Liver (tissue), 9 donors: ENCODE measurements around the gene CFAP157. TPM values are rescaled to one million over a fixed set of nuclear protein-coding genes. Genes with fewer than 3 reads are reported as not detected.

Experiments
- DNase-seq: peaks from one replicate; pipeline ENCODE4 v3.0.0-alpha.2; 2017; ENCODE audit warnings: low spot score
- H3K27ac ChIP-seq, 2 donors: one replicate each; pipeline ENCODE4 v1.7.0; 2013; ENCODE audit warnings: inconsistent platforms in 2 of 2, low read length in 2 of 2, control low read depth in 1 of 2, low read depth in 1 of 2, mild to moderate bottlenecking in 1 of 2
- H3K27me3 ChIP-seq, 4 donors: one replicate each; pipeline versions ENCODE4 v1.6.1 to v1.7.0; 2013; ENCODE audit warnings: low read length in 3 of 4, inconsistent platforms in 1 of 4, mild to moderate bottlenecking in 1 of 4, moderate library complexity in 1 of 4; ENCODE audit not compliant: control insufficient read depth in 4 of 4, insufficient read depth in 4 of 4
- H3K36me3 ChIP-seq, 4 donors: one replicate each; pipeline versions ENCODE4 v1.6.1 to v1.7.0; 2013; ENCODE audit warnings: low read length in 3 of 4, mild to moderate bottlenecking in 3 of 4, low read depth in 1 of 4, moderate library complexity in 1 of 4; ENCODE audit not compliant: control insufficient read depth in 4 of 4, insufficient read depth in 3 of 4
- H3K4me1 ChIP-seq, 4 donors: one replicate each; pipeline versions ENCODE4 v1.6.1 to v1.7.0; 2013; ENCODE audit warnings: low read length in 3 of 4, mild to moderate bottlenecking in 3 of 4, moderate library complexity in 1 of 4; ENCODE audit not compliant: control insufficient read depth in 4 of 4, insufficient read depth in 4 of 4
- H3K4me3 ChIP-seq, 3 donors: one replicate each; pipeline versions ENCODE4 v1.6.1 to v1.7.0; 2013; ENCODE audit warnings: low read length in 3 of 3, control low read depth in 1 of 3, low read depth in 1 of 3, mild to moderate bottlenecking in 1 of 3
- H3K9ac ChIP-seq, 2 donors: one replicate each; pipeline ENCODE4 v1.7.0; 2013; ENCODE audit warnings: low read length in 2 of 2, mild to moderate bottlenecking in 2 of 2, moderate library complexity in 2 of 2, control low read depth in 1 of 2, low read depth in 1 of 2
- H3K9me3 ChIP-seq, 4 donors: one replicate each; pipeline versions ENCODE4 v1.6.1 to v1.7.0; 2013; ENCODE audit warnings: low read length in 3 of 4; ENCODE audit not compliant: control insufficient read depth in 4 of 4
- EGR1 ChIP-seq, 2 donors: IDR thresholded peaks; 2 replicates each; pipeline ENCODE4 v1.6.1; 2016 to 2018; ENCODE audit warnings: antibody characterized with exemption in 2 of 2, low read depth in 2 of 2
- FOXA1 ChIP-seq: IDR thresholded peaks from 2 replicates; pipeline ENCODE4 v1.6.1; 2016; ENCODE audit warnings: antibody characterized with exemption
- FOXA2 ChIP-seq: IDR thresholded peaks from 2 replicates; pipeline ENCODE4 v1.6.1; 2016; ENCODE audit warnings: antibody characterized with exemption
- HNF4A ChIP-seq, 2 donors: conservative IDR thresholded peaks; 2 replicates each; pipeline ENCODE4 v1.6.1; 2016; ENCODE audit warnings: antibody characterized with exemption in 2 of 2, mild to moderate bottlenecking in 2 of 2
- HNF4G ChIP-seq: IDR thresholded peaks from 2 replicates; pipeline ENCODE4 v1.6.1; 2016; ENCODE audit warnings: antibody characterized with exemption
- RAD21 ChIP-seq, 2 donors: IDR thresholded peaks; 2 replicates each; pipeline ENCODE4 v1.6.1; 2016; ENCODE audit warnings: antibody characterized with exemption in 2 of 2, mild to moderate bottlenecking in 2 of 2
- RXRA ChIP-seq, 2 donors: IDR thresholded peaks; 2 replicates each; pipeline ENCODE4 v1.6.1; 2017 to 2018; ENCODE audit warnings: antibody characterized with exemption in 2 of 2, mild to moderate bottlenecking in 1 of 2
- YY1 ChIP-seq: IDR thresholded peaks from 2 replicates; pipeline ENCODE4 v1.6.1; 2016; ENCODE audit warnings: antibody characterized with exemption, mild to moderate bottlenecking
- ZBTB33 ChIP-seq: IDR thresholded peaks from 2 replicates; pipeline ENCODE4 v1.6.1; 2016; ENCODE audit warnings: antibody characterized with exemption
- WGBS: extraction: QIAGEN DNeasy Blood & Tissue Kit; methylation state at CpG from one replicate; pipeline ENCODE4 v1.1.7; 2013; 5-methylcytosine and 5-hydroxymethylcytosine counted together
- polyA plus RNA-seq, 2 donors: library from polyadenylated mRNA; stranded (reverse) in 1 of 2; unstranded in 1 of 2; fragments of 200-250 nt in 1 of 2; fragments of >200 nt in 1 of 2; fragmentation: Nextera tagmentation in 1 of 2; extraction: Ambion mirVana in 1 of 2; gene quantifications; one replicate each; pipeline versions ENCODE4 v1.2.1 to v1.2.3, GENCODE V29; 2013 to 2015
- total RNA-seq, 2 donors: library from RNA; depleted of rRNA; stranded (reverse); fragments of >200 nt; gene quantifications; one replicate each; pipeline ENCODE4 v1.2.3, GENCODE V29; 2014
- TF ChIP-seq, protein P1 (sequence below): IDR thresholded peaks from 2 replicates; pipeline ENCODE4 v1.6.1; 2016; ENCODE audit warnings: antibody characterized with exemption
- TF ChIP-seq, protein P2 (sequence below): IDR thresholded peaks from 2 replicates; pipeline ENCODE4 v1.6.1; 2016; ENCODE audit warnings: antibody characterized with exemption, mild to moderate bottlenecking
- TF ChIP-seq, protein P3 (sequence below): fragments of 150-350 bp; IDR thresholded peaks from 2 replicates; pipeline ENCODE4 v1.5.1; 2017; ENCODE audit warnings: improper control_type of control experiment, low read depth, low read length; ENCODE audit not compliant: missing input control
- donor health status: healthy.
- donor health status: healthy.
- donor health status: healthy.
- donor health status: healthy.
- donor health status: healthy.

The CFAP157 gene
- total and polyA plus RNA-seq, 4 donors, result 0.07 to 0.22 TPM; not detected in 2

DNA sequence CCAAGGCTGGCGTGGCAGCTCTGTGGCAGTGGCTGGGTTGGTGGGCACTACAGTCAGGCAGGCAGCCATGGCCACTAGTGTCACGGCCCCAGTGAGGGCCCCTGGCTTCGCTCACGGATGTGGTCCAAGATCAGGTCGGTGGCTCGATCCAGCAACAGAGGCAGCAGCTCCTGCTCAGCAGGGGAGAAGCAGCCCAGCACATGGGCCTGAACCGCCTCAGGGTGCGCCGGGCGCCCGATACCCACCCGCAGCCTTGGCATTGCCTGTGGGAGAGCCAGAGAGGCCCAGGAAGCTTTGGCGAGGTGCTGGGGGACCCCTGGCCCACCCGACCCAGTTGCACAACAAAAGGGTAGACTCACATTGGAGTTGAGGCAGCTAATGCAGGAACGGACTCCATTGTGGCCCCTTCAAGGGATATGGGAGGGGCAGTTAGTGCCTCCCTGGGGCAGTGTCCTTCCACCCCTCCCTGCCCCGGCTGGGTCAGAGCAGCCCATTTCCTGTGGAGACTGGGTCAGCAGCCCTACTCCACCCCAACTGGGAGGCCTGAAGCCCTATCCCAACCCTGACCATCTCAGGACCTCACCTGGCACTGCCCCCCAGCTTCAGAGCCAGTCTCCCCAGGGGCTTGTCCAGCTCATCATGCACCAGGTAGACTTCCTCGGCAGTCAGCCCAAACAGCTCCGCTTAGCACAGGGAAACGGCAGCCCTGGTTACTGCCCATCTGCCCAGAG lies 7.4 kb downstream of the CFAP157 start:
- no peaks in the 10 kb centered on the region for H3K9me3 ChIP-seq
- H3K4me1 ChIP-seq, result peaks cover 4 to 12% (median 8%) of the 10 kb centered on the region in 4 donors
- 84% methylated on average over 19 of the region's 19 CpGs for WGBS
- H3K27me3 ChIP-seq, result no peaks in the 10 kb centered on the region
- H3K27ac ChIP-seq, result no peak overlapping the region
- no peak for DNase-seq
- no peak overlapping the region for H3K4me3 ChIP-seq
- no peak overlapping the region for H3K9ac ChIP-seq
- TF ChIP-seq FOXA2 (no peak), YY1 (no peak), HNF4A (conservative IDR thresholded peaks at IDR 0.05) (no peak), RAD21 (IDR thresholded peaks at IDR 0.05) (no peak), RXRA (IDR thresholded peaks at IDR 0.05) (no peak), FOXA1 (no peak), EGR1 (IDR thresholded peaks at IDR 0.05; ENCODE audit: low read depth in 2 of 2) (no peak), HNF4G (no peak), ZBTB33 (no peak)
- TF ChIP-seq, protein P1, sequence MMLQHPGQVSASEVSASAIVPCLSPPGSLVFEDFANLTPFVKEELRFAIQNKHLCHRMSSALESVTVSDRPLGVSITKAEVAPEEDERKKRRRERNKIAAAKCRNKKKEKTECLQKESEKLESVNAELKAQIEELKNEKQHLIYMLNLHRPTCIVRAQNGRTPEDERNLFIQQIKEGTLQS, result no peak
- TF ChIP-seq, protein P2, sequence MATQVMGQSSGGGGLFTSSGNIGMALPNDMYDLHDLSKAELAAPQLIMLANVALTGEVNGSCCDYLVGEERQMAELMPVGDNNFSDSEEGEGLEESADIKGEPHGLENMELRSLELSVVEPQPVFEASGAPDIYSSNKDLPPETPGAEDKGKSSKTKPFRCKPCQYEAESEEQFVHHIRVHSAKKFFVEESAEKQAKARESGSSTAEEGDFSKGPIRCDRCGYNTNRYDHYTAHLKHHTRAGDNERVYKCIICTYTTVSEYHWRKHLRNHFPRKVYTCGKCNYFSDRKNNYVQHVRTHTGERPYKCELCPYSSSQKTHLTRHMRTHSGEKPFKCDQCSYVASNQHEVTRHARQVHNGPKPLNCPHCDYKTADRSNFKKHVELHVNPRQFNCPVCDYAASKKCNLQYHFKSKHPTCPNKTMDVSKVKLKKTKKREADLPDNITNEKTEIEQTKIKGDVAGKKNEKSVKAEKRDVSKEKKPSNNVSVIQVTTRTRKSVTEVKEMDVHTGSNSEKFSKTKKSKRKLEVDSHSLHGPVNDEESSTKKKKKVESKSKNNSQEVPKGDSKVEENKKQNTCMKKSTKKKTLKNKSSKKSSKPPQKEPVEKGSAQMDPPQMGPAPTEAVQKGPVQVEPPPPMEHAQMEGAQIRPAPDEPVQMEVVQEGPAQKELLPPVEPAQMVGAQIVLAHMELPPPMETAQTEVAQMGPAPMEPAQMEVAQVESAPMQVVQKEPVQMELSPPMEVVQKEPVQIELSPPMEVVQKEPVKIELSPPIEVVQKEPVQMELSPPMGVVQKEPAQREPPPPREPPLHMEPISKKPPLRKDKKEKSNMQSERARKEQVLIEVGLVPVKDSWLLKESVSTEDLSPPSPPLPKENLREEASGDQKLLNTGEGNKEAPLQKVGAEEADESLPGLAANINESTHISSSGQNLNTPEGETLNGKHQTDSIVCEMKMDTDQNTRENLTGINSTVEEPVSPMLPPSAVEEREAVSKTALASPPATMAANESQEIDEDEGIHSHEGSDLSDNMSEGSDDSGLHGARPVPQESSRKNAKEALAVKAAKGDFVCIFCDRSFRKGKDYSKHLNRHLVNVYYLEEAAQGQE, result no peak
- TF ChIP-seq, protein P3, sequence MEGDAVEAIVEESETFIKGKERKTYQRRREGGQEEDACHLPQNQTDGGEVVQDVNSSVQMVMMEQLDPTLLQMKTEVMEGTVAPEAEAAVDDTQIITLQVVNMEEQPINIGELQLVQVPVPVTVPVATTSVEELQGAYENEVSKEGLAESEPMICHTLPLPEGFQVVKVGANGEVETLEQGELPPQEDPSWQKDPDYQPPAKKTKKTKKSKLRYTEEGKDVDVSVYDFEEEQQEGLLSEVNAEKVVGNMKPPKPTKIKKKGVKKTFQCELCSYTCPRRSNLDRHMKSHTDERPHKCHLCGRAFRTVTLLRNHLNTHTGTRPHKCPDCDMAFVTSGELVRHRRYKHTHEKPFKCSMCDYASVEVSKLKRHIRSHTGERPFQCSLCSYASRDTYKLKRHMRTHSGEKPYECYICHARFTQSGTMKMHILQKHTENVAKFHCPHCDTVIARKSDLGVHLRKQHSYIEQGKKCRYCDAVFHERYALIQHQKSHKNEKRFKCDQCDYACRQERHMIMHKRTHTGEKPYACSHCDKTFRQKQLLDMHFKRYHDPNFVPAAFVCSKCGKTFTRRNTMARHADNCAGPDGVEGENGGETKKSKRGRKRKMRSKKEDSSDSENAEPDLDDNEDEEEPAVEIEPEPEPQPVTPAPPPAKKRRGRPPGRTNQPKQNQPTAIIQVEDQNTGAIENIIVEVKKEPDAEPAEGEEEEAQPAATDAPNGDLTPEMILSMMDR, result no peak
- no peaks in the 10 kb centered on the region for H3K36me3 ChIP-seq

GRCh38 chr9:127714951-127715469 lies 8.2 kb downstream of the CFAP157 start:
- Histone ChIP-seq H3K27me3 (no peaks in the 10 kb centered on the region), H3K4me3 (peak overlapping the region; percentile 71 to 86 (median 78)), H3K27ac (peak overlapping the region in 1 of 2 donors; percentile 72), H3K36me3 (no peaks in the 10 kb centered on the region), H3K9ac (peak overlapping the region in 1 of 2 donors; percentile 16), H3K9me3 (no peaks in the 10 kb centered on the region), H3K4me1 (peaks cover 4 to 12% (median 8%) of the 10 kb centered on the region in 4 donors)
- TF ChIP-seq RXRA (IDR thresholded peaks at IDR 0.05), result no peak
- WGBS, result under 1% methylated on average over 44 of the region's 44 CpGs
- DNase-seq, result no peak
